Suprapubic skin (tissue), 3 donors: ENCODE measurements around the gene MOCS3.

Experiments used
- CTCF ChIP-seq, 2 donors: fragments of 200-600 bp in 1 of 2; fragments of 450-650 bp in 1 of 2; sonication (generic) in 1 of 2; IDR thresholded peaks; one replicate each; pipeline ENCODE4 v1.5.1; 2016 to 2019; ENCODE audit warnings: antibody characterized with exemption in 2 of 2, mild to moderate bottlenecking in 1 of 2, moderate library complexity in 1 of 2
- EP300 ChIP-seq: sonication (generic); formaldehyde crosslinking; IDR thresholded peaks from one replicate; pipeline ENCODE4 v1.6.1; 2017; ENCODE audit warnings: antibody characterized with exemption
- POLR2A ChIP-seq, 2 donors: fragments of 450-650 bp; IDR thresholded peaks; one replicate each; pipeline ENCODE4 v1.6.1; 2017; ENCODE audit warnings: antibody characterized with exemption in 2 of 2, mild to moderate bottlenecking in 2 of 2, moderate library complexity in 2 of 2

GRCh38 chr20:50982363-50982762, 23.7 kb downstream of the MOCS3 start:
- TF ChIP-seq EP300 (no peak), CTCF (IDR thresholded peaks at IDR 0.05) (no peak), POLR2A (IDR thresholded peaks at IDR 0.05) (no peak)
